GM23338 (cell line): ENCODE data around the gene PITPNC1. TPM values are rescaled to one million over a fixed set of nuclear protein-coding genes. Genes with fewer than 3 reads are reported as not detected.

Experiments
- ATAC-seq: fragments of 200-7000 bp; cut with Tn5 transposase; 3 replicates; pipeline ENCODE4 v1.9.1; 2020
- DNase-seq: peaks from one replicate; pipeline ENCODE4 v3.0.0-alpha.2; 2015; ENCODE audit warnings: low spot score
- H2AFZ ChIP-seq: fragments of 200-600 bp; sonication (generic); 2 replicates; pipeline ENCODE4 v1.8.0; 2016; ENCODE audit warnings: antibody characterized with exemption, mild to moderate bottlenecking, moderate library complexity
- H3F3A ChIP-seq: fragments of 200-600 bp; sonication (generic); replicated peaks from 2 replicates; pipeline ENCODE4 v1.8.0; 2017; ENCODE audit warnings: antibody characterized with exemption, mixed run types, low read depth
- H3K27ac ChIP-seq: fragments of 200-600 bp; sonication (generic); 2 replicates; pipeline ENCODE4 v1.6.1; 2016; ENCODE audit warnings: low read depth
- H3K27me3 ChIP-seq: fragments of 200-600 bp; sonication (generic); 2 replicates; pipeline ENCODE4 v1.8.0; 2016; ENCODE audit warnings: mild to moderate bottlenecking, mixed run types, moderate library complexity; ENCODE audit not compliant: insufficient read depth
- H3K36me3 ChIP-seq: fragments of 200-600 bp; sonication (generic); 2 replicates; pipeline ENCODE4 v1.8.0; 2016; ENCODE audit warnings: mild to moderate bottlenecking; ENCODE audit not compliant: insufficient read depth
- H3K4me1 ChIP-seq: fragments of 200-600 bp; sonication (generic); 2 replicates; pipeline ENCODE4 v1.8.0; 2016; ENCODE audit warnings: mild to moderate bottlenecking, moderate library complexity; ENCODE audit not compliant: insufficient read depth
- H3K4me2 ChIP-seq: fragments of 200-600 bp; sonication (generic); 2 replicates; pipeline ENCODE4 v1.7.1; 2017; ENCODE audit warnings: mixed run types
- H3K4me3 ChIP-seq: fragments of 200-600 bp; sonication (generic); 2 replicates; pipeline ENCODE4 v1.6.1; 2016; ENCODE audit warnings: mixed run types
- H3K79me2 ChIP-seq: fragments of 200-600 bp; sonication (generic); replicated peaks from 2 replicates; pipeline ENCODE4 v1.8.0; 2017; ENCODE audit warnings: mild to moderate bottlenecking; ENCODE audit not compliant: insufficient read depth
- H3K9me2 ChIP-seq: fragments of 200-600 bp; sonication (generic); 2 replicates; pipeline ENCODE4 v1.8.0; 2017; ENCODE audit not compliant: insufficient read depth
- H4K20me1 ChIP-seq: fragments of 200-600 bp; sonication (generic); replicated peaks from 2 replicates; pipeline ENCODE4 v1.8.0; 2017; ENCODE audit warnings: mild to moderate bottlenecking; ENCODE audit not compliant: insufficient read depth
- H3K27ac Mint-ChIP-seq: 2 replicates; pipeline ENCODE4 v1.8.0; 2020; ENCODE audit warnings: inconsistent platforms, mild to moderate bottlenecking, moderate library complexity, mixed read lengths
- H3K27me3 Mint-ChIP-seq: 3 replicates; pipeline ENCODE4 v1.8.0; 2022; ENCODE audit warnings: low read depth, mild to moderate bottlenecking, moderate library complexity, mixed read lengths, inconsistent platforms; ENCODE audit not compliant: insufficient read depth, poor library complexity
- H3K36me3 Mint-ChIP-seq: 3 replicates; pipeline ENCODE4 v1.8.0; 2021; ENCODE audit warnings: low read depth, mild to moderate bottlenecking, inconsistent platforms, moderate library complexity, mixed read lengths
- H3K4me1 Mint-ChIP-seq: 3 replicates; pipeline ENCODE4 v1.8.0; 2020; ENCODE audit warnings: mild to moderate bottlenecking, inconsistent platforms, mixed read lengths
- H3K4me3 Mint-ChIP-seq: 3 replicates; pipeline ENCODE4 v1.8.0; 2021; ENCODE audit warnings: moderate library complexity, mild to moderate bottlenecking, inconsistent platforms, mixed read lengths
- H3K9me3 Mint-ChIP-seq: 3 replicates; pipeline ENCODE4 v1.8.0; 2020; ENCODE audit warnings: moderate library complexity, mild to moderate bottlenecking, inconsistent platforms, mixed read lengths
- CTCF ChIP-seq, 2 experiments: fragments of 200-600 bp in 1 of 2; sonication (generic) in 1 of 2; conservative IDR thresholded peaks; 2 replicates each; pipeline versions ENCODE4 v1.5.1 to v1.6.1; 2016 to 2017; ENCODE audit warnings: antibody characterized with exemption in 2 of 2, low read depth in 2 of 2, mild to moderate bottlenecking in 2 of 2, moderate library complexity in 1 of 2
- NANOG ChIP-seq: IDR thresholded peaks from 2 replicates; pipeline ENCODE4 v1.6.1; 2016; ENCODE audit warnings: antibody characterized with exemption, borderline replicate concordance
- POLR2AphosphoS5 ChIP-seq: IDR thresholded peaks from 2 replicates; pipeline ENCODE4 v1.6.1; 2016; ENCODE audit warnings: antibody characterized with exemption, low read depth
- REST ChIP-seq: IDR thresholded peaks from one replicate; pipeline ENCODE4 v1.6.1; 2018; ENCODE audit warnings: antibody characterized with exemption; ENCODE audit not compliant: unreplicated experiment
- ZNF462 ChIP-seq: fragments of 250-450 bp; sonication (Bioruptor Pico); IDR thresholded peaks from 2 replicates; pipeline ENCODE4 v1.5.0; 2020; ENCODE audit warnings: mild to moderate bottlenecking, moderate library complexity
- polyA plus RNA-seq: library from polyadenylated mRNA; unstranded; fragments of >200 nt; fragmentation: Nextera tagmentation; extraction: Ambion mirVana; gene quantifications from 2 replicates; pipeline ENCODE4 v1.2.1, GENCODE V29; 2016
- total RNA-seq: library from RNA; depleted of rRNA; stranded (reverse); fragments of >200 nt; shearing (Covaris generic); gene quantifications from 2 replicates; pipeline ENCODE4 v1.2.3, GENCODE V29; 2014

The PITPNC1 gene
- total and polyA plus RNA-seq, 2 experiments from 2014 or later: 23.0 to 32.6 TPM

GRCh38 chr17:67623767-67624166 is 246.7 kb downstream of the PITPNC1 start:
- ATAC-seq (no peak), DNase-seq (no peak)
- no peak overlapping the region for H3K4me3 Mint-ChIP-seq
- no peak for TF ChIP-seq CTCF (conservative IDR thresholded peaks at IDR 0.05; ENCODE audit: low read depth in 2 of 2)
- TF ChIP-seq POLR2AphosphoS5: no peak
- TF ChIP-seq ZNF462 (CRISPR knock-in tag): no peak
- no peak for TF ChIP-seq NANOG
- no peak for TF ChIP-seq REST
- H3K4me1 Mint-ChIP-seq: peaks cover 4% of the 10 kb centered on the region; the same call in 2 of the 3 replicates
- Histone ChIP-seq H4K20me1 (no peaks in the 10 kb centered on the region), H3K9me2 (no peaks in the 10 kb centered on the region), H3K4me1 (no peaks in the 10 kb centered on the region; the same call in 1 of the 2 replicates), H3F3A (no peaks in the 10 kb centered on the region), H2AFZ (no peak overlapping the region), H3K27ac (no peak overlapping the region), H3K79me2 (no peaks in the 10 kb centered on the region), H3K27me3 (no peaks in the 10 kb centered on the region), H3K36me3 (0 out of 2 replicates have a peak, but pooled peaks cover 5% of the 10 kb centered on the region), H3K4me3 (no peak overlapping the region), H3K4me2 (no peak overlapping the region)
- no peak overlapping the region for H3K27ac Mint-ChIP-seq
- H3K36me3 Mint-ChIP-seq: peaks cover 8% of the 10 kb centered on the region; the same call in 2 of the 3 replicates
- peaks cover 9% of the 10 kb centered on the region for H3K27me3 Mint-ChIP-seq
- H3K9me3 Mint-ChIP-seq: no peaks in the 10 kb centered on the region
